GM23338 (cell line): ENCODE data around the gene CNTNAP2. TPM values are rescaled to one million over a fixed set of nuclear protein-coding genes. Genes with fewer than 3 reads are reported as not detected.

ENCODE experiments used
- ATAC-seq: fragments of 200-7000 bp; cut with Tn5 transposase; 3 replicates; pipeline ENCODE4 v1.9.1; 2020
- DNase-seq: peaks from one replicate; pipeline ENCODE4 v3.0.0-alpha.2; 2015; ENCODE audit warnings: low spot score
- H2AFZ ChIP-seq: fragments of 200-600 bp; sonication (generic); 2 replicates; pipeline ENCODE4 v1.8.0; 2016; ENCODE audit warnings: antibody characterized with exemption, mild to moderate bottlenecking, moderate library complexity
- H3F3A ChIP-seq: fragments of 200-600 bp; sonication (generic); replicated peaks from 2 replicates; pipeline ENCODE4 v1.8.0; 2017; ENCODE audit warnings: antibody characterized with exemption, mixed run types, low read depth
- H3K27ac ChIP-seq: fragments of 200-600 bp; sonication (generic); 2 replicates; pipeline ENCODE4 v1.6.1; 2016; ENCODE audit warnings: low read depth
- H3K27me3 ChIP-seq: fragments of 200-600 bp; sonication (generic); 2 replicates; pipeline ENCODE4 v1.8.0; 2016; ENCODE audit warnings: mild to moderate bottlenecking, mixed run types, moderate library complexity; ENCODE audit not compliant: insufficient read depth
- H3K36me3 ChIP-seq: fragments of 200-600 bp; sonication (generic); 2 replicates; pipeline ENCODE4 v1.8.0; 2016; ENCODE audit warnings: mild to moderate bottlenecking; ENCODE audit not compliant: insufficient read depth
- H3K4me1 ChIP-seq: fragments of 200-600 bp; sonication (generic); 2 replicates; pipeline ENCODE4 v1.8.0; 2016; ENCODE audit warnings: mild to moderate bottlenecking, moderate library complexity; ENCODE audit not compliant: insufficient read depth
- H3K4me2 ChIP-seq: fragments of 200-600 bp; sonication (generic); 2 replicates; pipeline ENCODE4 v1.7.1; 2017; ENCODE audit warnings: mixed run types
- H3K4me3 ChIP-seq: fragments of 200-600 bp; sonication (generic); 2 replicates; pipeline ENCODE4 v1.6.1; 2016; ENCODE audit warnings: mixed run types
- H3K79me2 ChIP-seq: fragments of 200-600 bp; sonication (generic); replicated peaks from 2 replicates; pipeline ENCODE4 v1.8.0; 2017; ENCODE audit warnings: mild to moderate bottlenecking; ENCODE audit not compliant: insufficient read depth
- H3K9me2 ChIP-seq: fragments of 200-600 bp; sonication (generic); 2 replicates; pipeline ENCODE4 v1.8.0; 2017; ENCODE audit not compliant: insufficient read depth
- H4K20me1 ChIP-seq: fragments of 200-600 bp; sonication (generic); replicated peaks from 2 replicates; pipeline ENCODE4 v1.8.0; 2017; ENCODE audit warnings: mild to moderate bottlenecking; ENCODE audit not compliant: insufficient read depth
- H3K27ac Mint-ChIP-seq: 2 replicates; pipeline ENCODE4 v1.8.0; 2020; ENCODE audit warnings: inconsistent platforms, mild to moderate bottlenecking, moderate library complexity, mixed read lengths
- H3K27me3 Mint-ChIP-seq: 3 replicates; pipeline ENCODE4 v1.8.0; 2022; ENCODE audit warnings: low read depth, mild to moderate bottlenecking, moderate library complexity, mixed read lengths, inconsistent platforms; ENCODE audit not compliant: insufficient read depth, poor library complexity
- H3K36me3 Mint-ChIP-seq: 3 replicates; pipeline ENCODE4 v1.8.0; 2021; ENCODE audit warnings: low read depth, mild to moderate bottlenecking, inconsistent platforms, moderate library complexity, mixed read lengths
- H3K4me1 Mint-ChIP-seq: 3 replicates; pipeline ENCODE4 v1.8.0; 2020; ENCODE audit warnings: mild to moderate bottlenecking, inconsistent platforms, mixed read lengths
- H3K4me3 Mint-ChIP-seq: 3 replicates; pipeline ENCODE4 v1.8.0; 2021; ENCODE audit warnings: moderate library complexity, mild to moderate bottlenecking, inconsistent platforms, mixed read lengths
- H3K9me3 Mint-ChIP-seq: 3 replicates; pipeline ENCODE4 v1.8.0; 2020; ENCODE audit warnings: moderate library complexity, mild to moderate bottlenecking, inconsistent platforms, mixed read lengths
- CREB1 ChIP-seq: fragments of 250-450 bp; sonication (Bioruptor Pico); IDR thresholded peaks from 2 replicates; pipeline ENCODE4 v1.5.0; 2020; ENCODE audit warnings: low read depth, mild to moderate bottlenecking, moderate library complexity
- CTCF ChIP-seq, 2 experiments: fragments of 200-600 bp in 1 of 2; sonication (generic) in 1 of 2; conservative IDR thresholded peaks; 2 replicates each; pipeline versions ENCODE4 v1.5.1 to v1.6.1; 2016 to 2017; ENCODE audit warnings: antibody characterized with exemption in 2 of 2, low read depth in 2 of 2, mild to moderate bottlenecking in 2 of 2, moderate library complexity in 1 of 2
- EZH2 ChIP-seq: fragments of 200-600 bp; sonication (generic); IDR thresholded peaks from one replicate; pipeline ENCODE4 v1.8.0; 2017; ENCODE audit warnings: antibody characterized with exemption, mild to moderate bottlenecking, low read depth; ENCODE audit not compliant: unreplicated experiment
- EZH2phosphoT487 ChIP-seq: fragments of 200-600 bp; sonication (generic); IDR thresholded peaks from one replicate; pipeline ENCODE4 v1.8.1; 2018; ENCODE audit warnings: antibody characterized with exemption; ENCODE audit not compliant: unreplicated experiment
- JUNB ChIP-seq: IDR thresholded peaks from one replicate; pipeline ENCODE4 v1.6.1; 2016; ENCODE audit warnings: antibody characterized with exemption; ENCODE audit not compliant: unreplicated experiment
- NANOG ChIP-seq: IDR thresholded peaks from 2 replicates; pipeline ENCODE4 v1.6.1; 2016; ENCODE audit warnings: antibody characterized with exemption, borderline replicate concordance
- POLR2AphosphoS5 ChIP-seq: IDR thresholded peaks from 2 replicates; pipeline ENCODE4 v1.6.1; 2016; ENCODE audit warnings: antibody characterized with exemption, low read depth
- STAT1 ChIP-seq: IDR thresholded peaks from one replicate; pipeline ENCODE4 v1.6.1; 2016; ENCODE audit warnings: antibody characterized with exemption; ENCODE audit not compliant: unreplicated experiment
- ZNF114 ChIP-seq: fragments of 250-450 bp; sonication (Bioruptor Pico); IDR thresholded peaks from 2 replicates; pipeline ENCODE4 v1.5.0; 2020; ENCODE audit warnings: mild to moderate bottlenecking, moderate library complexity
- ZNF331 ChIP-seq: fragments of 250-450 bp; sonication (Bioruptor Pico); IDR thresholded peaks from 2 replicates; pipeline ENCODE4 v1.5.0; 2020; ENCODE audit warnings: low read depth, mild to moderate bottlenecking, moderate library complexity
- ZNF462 ChIP-seq: fragments of 250-450 bp; sonication (Bioruptor Pico); IDR thresholded peaks from 2 replicates; pipeline ENCODE4 v1.5.0; 2020; ENCODE audit warnings: mild to moderate bottlenecking, moderate library complexity
- polyA plus RNA-seq: library from polyadenylated mRNA; unstranded; fragments of >200 nt; fragmentation: Nextera tagmentation; extraction: Ambion mirVana; gene quantifications from 2 replicates; pipeline ENCODE4 v1.2.1, GENCODE V29; 2016
- total RNA-seq: library from RNA; depleted of rRNA; stranded (reverse); fragments of >200 nt; shearing (Covaris generic); gene quantifications from 2 replicates; pipeline ENCODE4 v1.2.3, GENCODE V29; 2014
- TF ChIP-seq, protein P1 (sequence below): IDR thresholded peaks from one replicate; pipeline ENCODE4 v1.6.1; 2018; ENCODE audit warnings: antibody characterized with exemption; ENCODE audit not compliant: unreplicated experiment
- TF ChIP-seq, protein P2 (sequence below): IDR thresholded peaks from 2 replicates; pipeline ENCODE4 v1.6.1; 2016; ENCODE audit warnings: antibody characterized with exemption

The CNTNAP2 gene
- total and polyA plus RNA-seq, 2 experiments from 2014 or later = 38.2 to 61.3 TPM

- no peaks in the 10 kb centered on the region for H3K4me1 ChIP-seq
- ATAC-seq (no peak), DNase-seq (no peak)
- Mint-ChIP-seq H3K9me3 (peaks cover 11% of the 10 kb centered on the region; the same call in 2 of the 3 replicates), H3K36me3 (no peaks in the 10 kb centered on the region; the same call in 2 of the 3 replicates), H3K27ac (no peak overlapping the region), H3K4me1 (no peaks in the 10 kb centered on the region), H3K27me3 (peaks cover 2% of the 10 kb centered on the region), H3K4me3 (no peak overlapping the region)
- H4K20me1 ChIP-seq = no peaks in the 10 kb centered on the region
- no peaks in the 10 kb centered on the region for H3K9me2 ChIP-seq
- no peak overlapping the region for H3K27ac ChIP-seq
- H3K27me3 ChIP-seq = no peaks in the 10 kb centered on the region
- no peaks in the 10 kb centered on the region for H3F3A ChIP-seq
- H3K4me3 ChIP-seq = no peak overlapping the region
- H3K4me2 ChIP-seq = no peak overlapping the region
- no peaks in the 10 kb centered on the region for H3K36me3 ChIP-seq
- H3K79me2 ChIP-seq = no peaks in the 10 kb centered on the region
- TF ChIP-seq ZNF114 (CRISPR knock-in tag) (no peak), STAT1 (no peak), CREB1 (no peak), ZNF331 (CRISPR knock-in tag) (no peak), POLR2AphosphoS5 (no peak), JUNB (no peak), ZNF462 (CRISPR knock-in tag) (no peak), NANOG (no peak), CTCF (conservative IDR thresholded peaks at IDR 0.05; ENCODE audit: low read depth in 2 of 2) (no peak), EZH2 (no peak), EZH2phosphoT487 (no peak)
- TF ChIP-seq, protein P1, sequence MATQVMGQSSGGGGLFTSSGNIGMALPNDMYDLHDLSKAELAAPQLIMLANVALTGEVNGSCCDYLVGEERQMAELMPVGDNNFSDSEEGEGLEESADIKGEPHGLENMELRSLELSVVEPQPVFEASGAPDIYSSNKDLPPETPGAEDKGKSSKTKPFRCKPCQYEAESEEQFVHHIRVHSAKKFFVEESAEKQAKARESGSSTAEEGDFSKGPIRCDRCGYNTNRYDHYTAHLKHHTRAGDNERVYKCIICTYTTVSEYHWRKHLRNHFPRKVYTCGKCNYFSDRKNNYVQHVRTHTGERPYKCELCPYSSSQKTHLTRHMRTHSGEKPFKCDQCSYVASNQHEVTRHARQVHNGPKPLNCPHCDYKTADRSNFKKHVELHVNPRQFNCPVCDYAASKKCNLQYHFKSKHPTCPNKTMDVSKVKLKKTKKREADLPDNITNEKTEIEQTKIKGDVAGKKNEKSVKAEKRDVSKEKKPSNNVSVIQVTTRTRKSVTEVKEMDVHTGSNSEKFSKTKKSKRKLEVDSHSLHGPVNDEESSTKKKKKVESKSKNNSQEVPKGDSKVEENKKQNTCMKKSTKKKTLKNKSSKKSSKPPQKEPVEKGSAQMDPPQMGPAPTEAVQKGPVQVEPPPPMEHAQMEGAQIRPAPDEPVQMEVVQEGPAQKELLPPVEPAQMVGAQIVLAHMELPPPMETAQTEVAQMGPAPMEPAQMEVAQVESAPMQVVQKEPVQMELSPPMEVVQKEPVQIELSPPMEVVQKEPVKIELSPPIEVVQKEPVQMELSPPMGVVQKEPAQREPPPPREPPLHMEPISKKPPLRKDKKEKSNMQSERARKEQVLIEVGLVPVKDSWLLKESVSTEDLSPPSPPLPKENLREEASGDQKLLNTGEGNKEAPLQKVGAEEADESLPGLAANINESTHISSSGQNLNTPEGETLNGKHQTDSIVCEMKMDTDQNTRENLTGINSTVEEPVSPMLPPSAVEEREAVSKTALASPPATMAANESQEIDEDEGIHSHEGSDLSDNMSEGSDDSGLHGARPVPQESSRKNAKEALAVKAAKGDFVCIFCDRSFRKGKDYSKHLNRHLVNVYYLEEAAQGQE = no peak
- TF ChIP-seq, protein P2, sequence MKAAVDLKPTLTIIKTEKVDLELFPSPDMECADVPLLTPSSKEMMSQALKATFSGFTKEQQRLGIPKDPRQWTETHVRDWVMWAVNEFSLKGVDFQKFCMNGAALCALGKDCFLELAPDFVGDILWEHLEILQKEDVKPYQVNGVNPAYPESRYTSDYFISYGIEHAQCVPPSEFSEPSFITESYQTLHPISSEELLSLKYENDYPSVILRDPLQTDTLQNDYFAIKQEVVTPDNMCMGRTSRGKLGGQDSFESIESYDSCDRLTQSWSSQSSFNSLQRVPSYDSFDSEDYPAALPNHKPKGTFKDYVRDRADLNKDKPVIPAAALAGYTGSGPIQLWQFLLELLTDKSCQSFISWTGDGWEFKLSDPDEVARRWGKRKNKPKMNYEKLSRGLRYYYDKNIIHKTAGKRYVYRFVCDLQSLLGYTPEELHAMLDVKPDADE = no peak
- no peak overlapping the region for H2AFZ ChIP-seq
Observed at GRCh38 chr7:148177972-148178371, 2061.4 kb downstream of the CNTNAP2 start.
